NCI-H226 (cell line): ENCODE measurements around the gene JADE2.
"Not testable (repeated sequence)": the region's sequence is repeated elsewhere in the genome, so short reads cannot be mapped to it uniquely, and the experiment has no call there.

Experiments
- DNase-seq: peaks from one replicate; pipeline ENCODE4 v3.0.0-alpha.2; 2015

The JADE2 gene

GRCh38 chr5:134508521-134509195, 16.8 kb upstream of the JADE2 start:
- no peak for DNase-seq

DNA sequence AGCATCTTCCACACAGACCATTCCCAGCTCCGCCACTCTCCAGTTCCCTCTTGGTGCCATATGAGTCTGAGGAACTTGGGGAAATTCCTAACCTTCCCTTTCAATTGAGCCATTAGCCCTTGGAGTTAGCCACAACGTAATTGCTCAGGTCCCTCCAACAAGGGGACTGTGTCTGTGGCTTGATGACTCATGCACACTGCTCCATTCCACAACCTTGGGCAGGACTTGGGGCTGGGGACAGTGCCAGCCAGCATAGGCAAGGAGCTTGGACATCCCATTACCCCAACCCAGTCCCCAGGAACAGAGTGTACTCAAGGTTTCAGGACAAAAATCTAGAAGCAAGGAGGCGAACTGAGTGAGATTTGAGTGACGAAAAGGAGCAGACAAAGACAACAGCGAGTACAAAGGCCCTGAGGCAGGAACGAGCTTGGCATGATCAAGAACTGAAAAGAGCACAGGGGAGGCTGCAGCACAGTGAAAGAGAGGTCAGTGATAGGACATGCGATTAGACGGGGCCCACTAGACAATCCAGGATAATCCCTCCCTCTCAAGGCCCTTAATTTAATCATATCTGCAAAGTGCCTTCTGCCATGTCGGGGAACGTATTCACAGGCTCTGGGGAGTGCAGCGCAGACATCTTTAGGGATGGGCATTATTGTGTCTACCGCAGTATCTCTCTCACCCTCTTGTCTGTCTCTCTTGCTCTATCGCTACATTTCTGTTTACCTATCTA, 16.0 kb upstream of the JADE2 start:
- no peak for DNase-seq

- DNase-seq, result peak; percentile 86
These were observed 14.3 kb upstream of the JADE2 start for GRCh38 chr5:134510970-134511795.

GRCh38 chr5:134511796-134512660, 13.4 kb upstream of the JADE2 start:
- DNase-seq, result peak; percentile 74

GRCh38 chr5:134512661-134512999, 12.8 kb upstream of the JADE2 start:
- no peak for DNase-seq

DNA sequence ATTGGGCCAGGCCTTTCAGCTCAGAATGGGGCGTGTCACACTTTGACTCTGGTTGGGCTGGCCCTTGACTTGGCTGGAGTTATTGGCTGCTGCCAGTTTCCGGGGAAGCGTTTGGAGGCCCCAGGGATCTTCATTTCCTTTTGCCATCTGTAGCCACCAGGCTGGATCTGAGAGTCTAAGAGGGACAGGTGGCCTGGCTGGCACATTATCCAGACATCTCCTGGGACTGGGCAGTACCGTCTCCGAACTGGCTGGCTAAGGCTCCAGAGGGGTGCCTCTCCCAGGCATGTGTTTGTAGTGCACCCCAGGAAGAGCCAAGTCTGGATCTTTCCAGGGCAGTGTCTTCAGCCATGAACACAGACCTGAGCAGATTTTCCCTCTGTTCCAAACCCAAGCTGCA, 9.7 kb upstream of the JADE2 start:
- DNase-seq, result no peak

GRCh38 chr5:134516984-134517383, 8.5 kb upstream of the JADE2 start:
- not testable (repeated sequence) for DNase-seq

GRCh38 chr5:134517553-134517952, 7.9 kb upstream of the JADE2 start:
- no peak for DNase-seq

DNA sequence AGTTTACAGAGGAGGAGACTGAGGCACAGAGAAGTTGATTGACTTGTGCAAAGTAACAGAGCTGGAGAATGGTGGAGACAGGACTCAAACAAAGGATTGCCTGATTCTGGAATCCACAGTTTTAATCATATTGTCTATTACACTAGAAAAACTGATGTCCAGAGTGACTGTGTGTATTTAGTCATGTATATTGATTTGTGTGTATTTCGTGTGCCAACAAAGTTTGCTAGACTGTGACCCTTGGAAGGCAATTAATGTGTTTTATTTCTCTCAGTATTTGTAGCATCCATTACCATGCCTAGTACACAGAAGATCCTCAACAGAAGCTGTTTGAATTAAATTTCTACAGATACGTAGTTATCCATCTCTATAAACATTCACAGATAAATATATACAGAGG, 5.5 kb upstream of the JADE2 start:
- DNase-seq, result no peak

GRCh38 chr5:134521841-134522240, 3.6 kb upstream of the JADE2 start:
- no peak for DNase-seq

DNA sequence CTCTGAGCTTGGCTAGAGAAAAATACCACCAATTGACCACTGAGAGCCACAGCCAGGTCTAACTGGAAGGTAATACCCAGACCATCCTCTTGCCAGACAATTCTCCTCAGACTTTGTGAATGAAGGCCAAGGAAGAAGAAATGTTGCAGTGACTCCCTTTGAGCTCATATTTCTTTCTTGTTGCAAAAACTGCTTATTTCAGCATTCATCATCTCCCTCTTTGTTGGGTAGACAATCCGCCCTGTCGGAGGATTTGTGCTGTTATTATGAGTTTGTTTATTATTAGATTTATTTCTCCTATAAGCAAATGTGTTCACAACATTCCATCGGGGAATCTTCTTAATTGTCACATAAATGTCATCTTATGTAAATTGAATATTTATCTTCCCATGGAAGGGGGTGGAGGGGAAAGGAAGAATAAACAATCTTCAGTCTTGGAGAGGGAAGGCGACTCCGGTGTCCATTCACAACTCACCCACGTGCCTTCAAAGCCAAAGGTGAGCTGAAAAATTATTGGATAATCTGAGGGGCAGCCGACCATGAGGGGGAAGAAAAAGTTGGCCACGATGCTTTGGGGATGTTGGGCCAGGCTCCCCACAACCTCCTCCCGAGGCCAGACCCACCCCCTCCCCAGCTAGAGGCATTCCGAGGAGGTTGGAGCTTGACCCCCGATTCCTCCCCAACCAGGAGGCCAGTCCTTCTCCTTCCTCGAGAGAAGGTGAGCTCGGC, 1.8 kb upstream of the JADE2 start:
- DNase-seq, result no peak

DNA sequence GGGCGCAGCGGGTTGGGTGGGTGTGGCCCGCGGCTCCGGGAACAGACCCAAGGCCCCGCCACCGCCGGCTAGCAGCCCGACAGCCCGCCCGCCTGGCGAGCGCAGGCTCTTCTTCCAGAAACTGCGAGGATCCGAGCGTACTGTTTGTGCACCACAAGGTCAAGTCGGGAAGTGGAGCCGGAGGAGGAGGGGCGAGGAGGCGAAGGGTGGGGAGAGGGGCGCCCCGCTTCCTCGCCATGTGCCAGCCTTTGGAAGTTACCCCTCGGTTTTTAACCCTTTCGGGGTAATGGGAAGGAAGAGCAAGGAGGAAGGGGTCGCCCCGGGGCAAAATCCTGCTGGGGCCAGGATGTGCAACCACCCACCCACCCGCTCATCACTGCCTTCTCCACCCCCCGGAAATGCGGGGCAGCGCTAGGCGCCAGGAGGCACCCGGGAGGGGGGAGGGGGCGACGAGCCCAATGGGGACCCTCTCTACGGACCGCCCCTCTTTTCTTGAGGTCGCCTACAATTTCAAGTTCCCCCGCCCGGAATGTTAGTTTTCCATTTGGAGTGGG, 1.1 kb upstream of the JADE2 start:
- DNase-seq, result peak; percentile 82

DNA sequence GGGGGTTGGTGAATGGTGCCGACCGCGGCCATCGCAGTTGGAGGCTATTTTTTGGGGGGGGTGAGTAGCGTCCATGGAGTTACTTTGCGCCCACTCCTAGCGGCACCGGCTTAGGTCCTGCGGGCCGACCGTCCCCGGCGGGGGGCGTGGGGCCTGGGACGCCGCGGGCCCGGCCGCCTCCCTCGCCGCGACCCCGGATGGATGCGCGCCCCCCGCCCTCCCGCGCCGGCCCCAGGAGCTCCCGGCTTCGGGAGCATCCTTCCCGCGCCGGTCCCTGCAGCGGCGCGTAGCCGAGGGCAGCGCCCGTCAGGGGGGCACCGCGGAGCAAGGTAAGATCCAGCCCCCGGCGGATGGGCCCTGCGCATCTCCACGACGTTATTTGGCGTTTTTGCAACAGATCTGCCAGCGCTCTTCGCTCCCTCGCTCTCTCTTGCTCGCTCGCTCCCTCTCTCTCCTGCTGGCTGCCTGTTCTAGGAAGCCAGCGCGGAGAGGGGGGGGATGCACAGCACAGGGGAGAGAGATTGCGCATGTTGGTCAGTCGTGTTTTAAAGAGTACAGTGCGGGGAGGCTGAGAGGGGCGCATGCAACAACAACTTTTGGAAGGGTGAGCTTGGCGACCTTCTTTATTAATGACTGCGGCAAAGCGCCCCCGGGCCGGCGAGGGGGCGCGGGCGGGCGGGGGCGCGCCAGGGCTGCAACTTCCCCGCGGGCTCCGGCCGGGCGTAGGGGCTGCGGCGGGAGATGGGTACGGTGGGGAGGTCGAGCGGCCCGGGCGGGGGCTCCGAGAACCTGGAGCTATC, 413 bp downstream of the JADE2 start:
- DNase-seq, result peak; percentile 67

DNA sequence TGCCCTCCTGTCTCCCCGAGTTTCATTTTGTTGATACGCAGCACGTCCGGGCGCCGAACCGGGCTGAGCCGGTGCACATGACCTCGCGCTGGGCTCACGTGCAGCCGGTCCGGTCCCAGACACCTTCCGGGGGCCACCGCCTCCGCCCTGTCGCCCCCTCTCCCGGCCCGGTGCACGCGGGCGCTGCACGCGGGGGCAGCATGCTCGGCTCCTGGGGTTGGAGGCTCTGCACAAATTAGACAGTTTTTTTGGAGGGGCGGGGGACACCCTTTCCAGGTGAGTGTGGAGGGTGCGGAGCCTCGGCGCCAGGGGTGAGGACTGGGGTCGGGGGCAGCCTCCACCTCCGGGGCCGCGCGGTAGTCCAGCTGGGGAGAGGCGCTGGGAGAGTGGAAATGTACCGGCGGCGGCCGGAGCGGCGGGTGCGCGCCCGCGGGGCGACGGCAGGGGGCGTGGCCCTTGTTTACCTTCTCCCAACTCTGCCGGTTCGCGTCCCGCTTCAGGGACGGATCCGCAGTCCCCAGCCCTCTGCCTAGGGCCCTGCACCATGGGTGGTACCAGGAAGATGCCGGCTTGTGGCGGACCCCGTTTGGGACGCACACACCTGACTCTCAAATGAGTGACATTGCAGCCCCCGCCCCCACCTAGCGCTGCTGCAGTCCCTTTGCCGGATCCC, 1.1 kb downstream of the JADE2 start:
- peak; percentile 71 for DNase-seq

DNA sequence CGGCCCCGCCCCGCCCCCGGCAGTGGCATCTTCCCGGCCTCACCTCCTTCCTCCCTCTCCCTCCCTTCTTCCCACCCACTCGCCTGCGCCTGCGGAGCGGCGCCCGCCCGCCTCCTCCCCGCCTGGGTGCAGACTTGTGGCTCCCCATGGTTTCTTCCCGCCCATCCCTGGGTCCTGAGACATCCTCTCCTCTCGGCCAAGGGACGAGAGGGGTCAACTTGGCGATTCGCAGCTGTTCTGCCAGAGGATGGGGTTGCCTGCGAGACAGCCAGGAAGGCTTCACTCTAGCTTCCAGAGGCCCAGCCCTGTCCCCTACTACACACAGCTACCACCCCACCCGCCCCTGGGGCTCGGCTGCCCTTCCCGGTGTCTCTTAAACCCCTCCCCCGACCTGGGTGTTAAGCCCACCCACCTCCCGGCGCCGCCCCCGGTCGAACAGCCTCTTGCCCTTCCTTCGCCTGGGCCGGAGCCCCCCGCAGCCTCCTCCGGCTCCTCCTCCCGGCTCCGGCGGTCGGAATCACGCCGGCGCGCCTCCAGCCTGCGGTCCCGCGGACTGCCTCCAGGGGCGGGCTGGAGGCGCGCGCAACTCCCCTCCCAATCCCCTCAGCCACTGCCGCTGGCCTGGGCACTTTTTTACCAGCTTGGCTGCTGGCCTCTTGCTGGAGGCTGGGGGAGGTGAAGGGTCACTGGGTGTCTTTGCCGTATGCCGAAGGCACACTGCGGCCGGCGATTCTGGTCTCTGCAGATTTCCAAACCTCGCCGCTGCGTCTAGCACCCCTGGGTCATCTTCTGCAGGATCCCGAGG, 1.9 kb downstream of the JADE2 start:
- peak; percentile 95 for DNase-seq

DNA sequence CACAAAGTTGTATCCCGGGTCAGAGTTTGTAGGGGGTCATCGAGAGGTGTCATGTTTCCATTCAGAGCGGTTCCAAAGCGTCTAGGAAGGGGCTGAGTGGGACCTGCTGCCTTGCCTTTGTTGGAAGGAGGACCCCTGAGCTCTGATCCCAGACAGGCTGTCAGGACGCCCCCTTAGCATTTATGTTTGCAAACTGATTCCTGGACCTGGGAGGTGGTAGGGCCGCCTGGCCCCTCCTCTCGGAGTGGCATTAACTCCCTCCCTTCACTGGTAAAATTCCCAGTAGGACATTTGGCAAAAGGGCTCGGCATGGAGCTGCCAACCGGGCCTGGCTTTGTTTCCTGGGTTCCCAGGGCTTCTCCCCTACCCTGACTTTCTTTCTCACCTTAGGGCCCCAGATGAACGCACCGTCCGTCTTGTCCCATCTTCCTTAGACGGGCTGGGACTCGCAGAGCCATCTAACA, 2.5 kb downstream of the JADE2 start:
- no peak for DNase-seq

DNA sequence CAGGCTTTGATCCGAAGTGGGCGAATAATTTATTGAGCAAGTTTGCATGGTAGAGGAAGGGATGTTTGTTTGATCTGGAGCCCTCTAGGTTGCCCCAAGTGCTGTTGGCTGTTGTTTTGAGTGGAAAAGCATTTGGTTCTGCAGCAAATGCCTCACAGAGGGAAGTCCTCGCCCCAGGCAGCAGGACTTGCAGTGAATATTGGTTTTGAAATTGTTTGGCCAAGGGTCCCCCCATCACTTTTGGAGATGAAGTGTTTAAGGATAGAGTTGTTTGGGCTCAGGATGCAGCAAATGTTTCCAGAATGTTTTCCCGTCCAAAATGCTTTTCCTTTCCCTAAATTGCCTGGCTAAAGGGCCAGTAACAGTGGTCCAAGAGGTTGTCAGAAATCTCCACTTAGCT, 3.1 kb downstream of the JADE2 start:
- no peak for DNase-seq

DNA sequence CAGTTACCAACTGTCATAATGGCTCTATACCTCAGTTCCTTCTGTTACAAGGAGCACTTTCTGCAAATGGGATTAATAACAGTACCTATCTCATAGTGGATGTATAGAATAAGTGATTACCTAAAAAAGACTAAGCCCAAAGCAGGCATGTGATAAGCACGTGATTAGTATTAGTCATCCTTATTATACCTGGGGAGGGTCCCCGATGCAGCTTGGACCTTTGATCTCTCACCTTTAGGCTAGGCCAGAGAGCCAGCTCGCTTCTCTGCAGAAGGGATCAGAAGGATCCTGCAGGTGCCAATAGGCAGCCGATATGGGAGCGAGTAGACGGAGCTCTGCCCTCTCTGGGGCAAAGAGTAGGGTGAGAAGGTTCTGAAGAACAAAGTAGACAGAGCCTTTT, 4.0 kb downstream of the JADE2 start:
- DNase-seq, result no peak

- no peak for DNase-seq
These were observed 5.0 kb downstream of the JADE2 start for GRCh38 chr5:134530301-134531077.
